Measurements from ENCODE around the gene C16orf95.

Gene C16orf95

GRCh38 chr16:87333581-87334331, 16.6 kb upstream of the C16orf95 start:
- no peak for DNase-seq (ENCODE audit: extremely low read depth in 1 of 2, low read depth in 1 of 2)

GRCh38 chr16:87333101-87333500, 15.9 kb upstream of the C16orf95 start:
- DNase-seq (ENCODE audit: extremely low read depth in 1 of 2, low read depth in 1 of 2): no peak

GRCh38 chr16:87332150-87332549, 15.0 kb upstream of the C16orf95 start:
- DNase-seq (ENCODE audit: extremely low read depth in 1 of 2, low read depth in 1 of 2): no peak

GRCh38 chr16:87331241-87331801, 14.1 kb upstream of the C16orf95 start:
- DNase-seq (ENCODE audit: extremely low read depth in 1 of 2, low read depth in 1 of 2): no peak

- DNase-seq (ENCODE audit: extremely low read depth in 1 of 2, low read depth in 1 of 2): no peak
These were observed 13.5 kb upstream of the C16orf95 start for GRCh38 chr16:87330646-87331045.

- no peak for DNase-seq (ENCODE audit: extremely low read depth in 1 of 2, low read depth in 1 of 2)
These were observed 13.0 kb upstream of the C16orf95 start for GRCh38 chr16:87330257-87330624.

GRCh38 chr16:87329436-87330256, 12.5 kb upstream of the C16orf95 start:
- no peak for DNase-seq (ENCODE audit: extremely low read depth in 1 of 2, low read depth in 1 of 2)

GRCh38 chr16:87328846-87329245, 11.7 kb upstream of the C16orf95 start:
- no peak for DNase-seq (ENCODE audit: extremely low read depth in 1 of 2, low read depth in 1 of 2)

- DNase-seq (ENCODE audit: extremely low read depth in 1 of 2, low read depth in 1 of 2): no peak
These were observed 10.8 kb upstream of the C16orf95 start for GRCh38 chr16:87327798-87328495.

- no peak for DNase-seq (ENCODE audit: extremely low read depth in 1 of 2, low read depth in 1 of 2)
These were observed 9.0 kb upstream of the C16orf95 start for GRCh38 chr16:87326151-87326571.

- DNase-seq (ENCODE audit: extremely low read depth in 1 of 2, low read depth in 1 of 2): no peak
These were observed 8.2 kb upstream of the C16orf95 start for GRCh38 chr16:87325423-87325858.

- DNase-seq (ENCODE audit: extremely low read depth in 1 of 2, low read depth in 1 of 2): peak in 1 of 2 donors; percentile 12
These were observed 7.5 kb upstream of the C16orf95 start for GRCh38 chr16:87324411-87325275.

GRCh38 chr16:87323727-87324410, 6.7 kb upstream of the C16orf95 start:
- no peak for DNase-seq (ENCODE audit: extremely low read depth in 1 of 2, low read depth in 1 of 2)

GRCh38 chr16:87322833-87323726, 5.9 kb upstream of the C16orf95 start:
- no peak for DNase-seq (ENCODE audit: extremely low read depth in 1 of 2, low read depth in 1 of 2)

- no peak for DNase-seq (ENCODE audit: extremely low read depth in 1 of 2, low read depth in 1 of 2)
These were observed 5.2 kb upstream of the C16orf95 start for GRCh38 chr16:87322360-87322759.

GRCh38 chr16:87321336-87322107, 4.3 kb upstream of the C16orf95 start:
- no peak for DNase-seq (ENCODE audit: extremely low read depth in 1 of 2, low read depth in 1 of 2)

- DNase-seq (ENCODE audit: extremely low read depth in 1 of 2, low read depth in 1 of 2): no peak
These were observed 3.5 kb upstream of the C16orf95 start for GRCh38 chr16:87320510-87321227.

Data from activated CD8-positive, alpha-beta memory T cell treated with anti-CD3 and anti-CD28 coated beads for 1 hour (primary cell).